CD4-positive, alpha-beta T cell treated with Interleukin-12 subunit alpha and Interleukin-12 subunit beta, for 1 hour (primary cell): ENCODE results near the gene SLC34A2.

ENCODE experiments used
- DNase-seq: peaks from one replicate; pipeline ENCODE4 v3.0.0-alpha.2; 2020

The SLC34A2 gene

GRCh38 chr4:25727711-25728493 lies 72.3 kb downstream of the SLC34A2 start:
- no peak for DNase-seq
